ENCODE results near the gene PROKR2.

The PROKR2 gene

GRCh38 chr20:5331340-5331739 lies 14.6 kb upstream of the PROKR2 start:
- Histone ChIP-seq H3K9ac (ENCODE audit: low read length) (no peak overlapping the region), H3K36me3 (ENCODE audit: insufficient read depth, low read length) (no peaks in the 10 kb centered on the region), H3K27ac (ENCODE audit: low read depth, low read length) (no peak overlapping the region), H3K27me3 (ENCODE audit: control insufficient read depth in 1 of 2, insufficient read depth in 2 of 2, low read length in 2 of 2) (no peaks in the 10 kb centered on the region), H3K4me3 (ENCODE audit: low read depth in 1 of 2, low read length in 2 of 2) (no peak overlapping the region), H3K4me1 (ENCODE audit: insufficient read depth, low read length) (no peaks in the 10 kb centered on the region), H3K9me3 (ENCODE audit: low read length) (no peaks in the 10 kb centered on the region)

GRCh38 chr20:5328268-5328667 lies 11.5 kb upstream of the PROKR2 start:
- H3K9me3 ChIP-seq (ENCODE audit: low read length) = no peaks in the 10 kb centered on the region
- no peak overlapping the region for H3K9ac ChIP-seq (ENCODE audit: low read length)
- H3K27ac ChIP-seq (ENCODE audit: low read depth, low read length) = no peak overlapping the region
- H3K4me1 ChIP-seq (ENCODE audit: insufficient read depth, low read length) = no peaks in the 10 kb centered on the region
- no peaks in the 10 kb centered on the region for H3K27me3 ChIP-seq (ENCODE audit: control insufficient read depth in 1 of 2, insufficient read depth in 2 of 2, low read length in 2 of 2)
- no peak overlapping the region for H3K4me3 ChIP-seq (ENCODE audit: low read depth in 1 of 2, low read length in 2 of 2)
- no peaks in the 10 kb centered on the region for H3K36me3 ChIP-seq (ENCODE audit: insufficient read depth, low read length)

DNA sequence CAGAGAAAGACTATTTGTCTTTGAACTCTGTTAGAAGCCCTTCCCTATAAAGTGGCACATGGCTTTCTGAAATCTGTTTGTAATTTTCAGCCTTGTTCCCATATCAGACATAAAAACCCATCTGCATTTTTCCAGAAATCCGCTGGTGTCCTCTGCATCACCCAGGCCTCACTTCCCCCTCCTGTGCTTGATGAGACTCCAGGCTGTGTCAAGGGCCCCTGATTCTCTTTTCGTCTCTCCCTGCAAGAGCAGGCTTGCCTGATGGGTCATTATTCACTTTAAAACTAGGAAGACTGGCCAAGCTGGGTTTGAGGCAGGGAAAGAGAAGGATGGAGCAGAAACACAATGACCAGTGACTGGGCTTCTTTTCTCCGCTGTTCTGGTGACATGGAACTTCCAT lies 10.6 kb upstream of the PROKR2 start:
- Histone ChIP-seq H3K27me3 (ENCODE audit: control insufficient read depth in 1 of 2, insufficient read depth in 2 of 2, low read length in 2 of 2) (no peaks in the 10 kb centered on the region), H3K4me3 (ENCODE audit: low read depth in 1 of 2, low read length in 2 of 2) (no peak overlapping the region), H3K9ac (ENCODE audit: low read length) (no peak overlapping the region), H3K4me1 (ENCODE audit: insufficient read depth, low read length) (no peaks in the 10 kb centered on the region), H3K36me3 (ENCODE audit: insufficient read depth, low read length) (no peaks in the 10 kb centered on the region), H3K9me3 (ENCODE audit: low read length) (no peaks in the 10 kb centered on the region), H3K27ac (ENCODE audit: low read depth, low read length) (no peak overlapping the region)

GRCh38 chr20:5315807-5316187 lies 957 bp downstream of the PROKR2 start:
- no peaks in the 10 kb centered on the region for H3K9me3 ChIP-seq (ENCODE audit: low read length)
- no peak overlapping the region for H3K9ac ChIP-seq (ENCODE audit: low read length)
- peaks cover 0 to 17% of the 10 kb centered on the region in 2 donors for H3K27me3 ChIP-seq (ENCODE audit: control insufficient read depth in 1 of 2, insufficient read depth in 2 of 2, low read length in 2 of 2)
- no peak overlapping the region for H3K4me3 ChIP-seq (ENCODE audit: low read depth in 1 of 2, low read length in 2 of 2)
- H3K4me1 ChIP-seq (ENCODE audit: insufficient read depth, low read length) = no peaks in the 10 kb centered on the region
- no peak overlapping the region for H3K27ac ChIP-seq (ENCODE audit: low read depth, low read length)
- H3K36me3 ChIP-seq (ENCODE audit: insufficient read depth, low read length) = no peaks in the 10 kb centered on the region

GRCh38 chr20:5313916-5314315 lies 2.8 kb downstream of the PROKR2 start:
- Histone ChIP-seq H3K9ac (ENCODE audit: low read length) (no peak overlapping the region), H3K4me1 (ENCODE audit: insufficient read depth, low read length) (no peaks in the 10 kb centered on the region), H3K36me3 (ENCODE audit: insufficient read depth, low read length) (no peaks in the 10 kb centered on the region), H3K9me3 (ENCODE audit: low read length) (no peaks in the 10 kb centered on the region), H3K27me3 (ENCODE audit: control insufficient read depth in 1 of 2, insufficient read depth in 2 of 2, low read length in 2 of 2) (peaks cover 0 to 17% of the 10 kb centered on the region in 2 donors), H3K4me3 (ENCODE audit: low read depth in 1 of 2, low read length in 2 of 2) (no peak overlapping the region), H3K27ac (ENCODE audit: low read depth, low read length) (no peak overlapping the region)

DNA sequence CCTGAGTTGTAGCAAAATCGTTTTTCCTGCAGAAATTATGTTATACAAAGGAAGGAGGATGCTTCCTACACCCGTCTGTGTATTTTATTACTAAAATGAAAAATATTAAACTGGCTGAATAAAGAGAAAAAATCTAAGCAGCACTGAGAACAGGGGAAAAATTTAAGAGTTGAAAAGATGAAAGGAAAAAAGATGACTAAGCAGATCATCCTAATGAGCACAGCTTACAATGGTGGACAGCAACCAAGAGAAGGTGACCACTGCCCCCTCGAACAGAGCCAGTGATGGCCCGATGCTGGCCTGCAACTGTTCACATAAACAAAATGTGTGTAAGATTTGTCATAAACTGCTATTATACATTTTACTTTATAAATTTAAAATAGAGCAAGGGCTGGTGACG lies 4.2 kb downstream of the PROKR2 start:
- no peaks in the 10 kb centered on the region for H3K4me1 ChIP-seq (ENCODE audit: insufficient read depth, low read length)
- H3K36me3 ChIP-seq (ENCODE audit: insufficient read depth, low read length) = no peaks in the 10 kb centered on the region
- H3K9me3 ChIP-seq (ENCODE audit: low read length) = no peaks in the 10 kb centered on the region
- no peak overlapping the region for H3K27ac ChIP-seq (ENCODE audit: low read depth, low read length)
- no peak overlapping the region for H3K9ac ChIP-seq (ENCODE audit: low read length)
- H3K4me3 ChIP-seq (ENCODE audit: low read depth in 1 of 2, low read length in 2 of 2) = no peak overlapping the region
- H3K27me3 ChIP-seq (ENCODE audit: control insufficient read depth in 1 of 2, insufficient read depth in 2 of 2, low read length in 2 of 2) = peaks cover 0 to 17% of the 10 kb centered on the region in 2 donors

DNA sequence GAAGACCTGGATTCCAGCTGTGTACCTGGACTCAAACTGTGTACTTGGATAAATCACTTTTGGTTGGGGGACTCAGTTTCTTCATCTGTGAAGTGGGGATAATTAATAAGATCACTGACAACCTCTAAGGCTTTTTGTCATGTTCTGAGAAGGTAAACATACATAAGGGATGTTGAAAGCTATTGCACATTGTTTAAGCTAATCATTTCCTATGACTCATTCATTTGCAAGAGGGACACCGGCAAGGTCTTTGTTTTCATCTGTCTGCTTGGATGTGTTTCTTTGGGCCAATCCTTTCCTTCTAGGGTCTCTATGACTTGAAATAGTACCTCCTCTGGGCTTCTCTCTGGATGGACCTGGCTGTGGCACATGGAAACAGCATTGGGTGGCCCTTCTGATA lies 6.8 kb downstream of the PROKR2 start:
- H3K27ac ChIP-seq (ENCODE audit: low read depth, low read length) = no peak overlapping the region
- no peak overlapping the region for H3K9ac ChIP-seq (ENCODE audit: low read length)
- no peaks in the 10 kb centered on the region for H3K36me3 ChIP-seq (ENCODE audit: insufficient read depth, low read length)
- no peak overlapping the region for H3K4me3 ChIP-seq (ENCODE audit: low read depth in 1 of 2, low read length in 2 of 2)
- no peaks in the 10 kb centered on the region for H3K27me3 ChIP-seq (ENCODE audit: control insufficient read depth in 1 of 2, insufficient read depth in 2 of 2, low read length in 2 of 2)
- H3K4me1 ChIP-seq (ENCODE audit: insufficient read depth, low read length) = no peaks in the 10 kb centered on the region
- no peaks in the 10 kb centered on the region for H3K9me3 ChIP-seq (ENCODE audit: low read length)

DNA sequence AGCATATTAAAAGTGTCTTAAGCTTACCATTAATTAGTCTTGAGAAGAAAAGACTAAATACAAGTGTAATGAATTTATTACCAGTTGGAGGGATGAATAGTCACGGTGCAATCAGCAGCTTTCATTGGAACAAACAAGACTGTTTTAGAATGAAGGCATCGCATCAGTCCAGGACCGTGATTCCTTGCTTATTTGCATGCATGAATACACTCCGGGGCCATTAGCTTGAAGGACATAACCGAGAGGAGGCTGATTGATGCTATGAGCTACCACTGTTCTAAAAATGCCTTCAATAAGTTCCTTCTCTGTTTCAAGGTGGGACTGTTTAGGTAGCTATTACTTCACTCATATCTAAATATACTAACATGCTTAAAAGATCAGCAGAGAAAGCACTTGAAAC lies 17.9 kb downstream of the PROKR2 start:
- Histone ChIP-seq H3K27ac (ENCODE audit: low read depth, low read length) (no peak overlapping the region), H3K4me3 (ENCODE audit: low read depth in 1 of 2, low read length in 2 of 2) (no peak overlapping the region), H3K36me3 (ENCODE audit: insufficient read depth, low read length) (no peaks in the 10 kb centered on the region), H3K9ac (ENCODE audit: low read length) (no peak overlapping the region), H3K4me1 (ENCODE audit: insufficient read depth, low read length) (no peaks in the 10 kb centered on the region), H3K27me3 (ENCODE audit: control insufficient read depth in 1 of 2, insufficient read depth in 2 of 2, low read length in 2 of 2) (no peaks in the 10 kb centered on the region), H3K9me3 (ENCODE audit: low read length) (no peaks in the 10 kb centered on the region)

GRCh38 chr20:5297280-5298004 lies 19.3 kb downstream of the PROKR2 start:
- H3K4me1 ChIP-seq (ENCODE audit: insufficient read depth, low read length) = no peaks in the 10 kb centered on the region
- H3K27ac ChIP-seq (ENCODE audit: low read depth, low read length) = no peak overlapping the region

DNA sequence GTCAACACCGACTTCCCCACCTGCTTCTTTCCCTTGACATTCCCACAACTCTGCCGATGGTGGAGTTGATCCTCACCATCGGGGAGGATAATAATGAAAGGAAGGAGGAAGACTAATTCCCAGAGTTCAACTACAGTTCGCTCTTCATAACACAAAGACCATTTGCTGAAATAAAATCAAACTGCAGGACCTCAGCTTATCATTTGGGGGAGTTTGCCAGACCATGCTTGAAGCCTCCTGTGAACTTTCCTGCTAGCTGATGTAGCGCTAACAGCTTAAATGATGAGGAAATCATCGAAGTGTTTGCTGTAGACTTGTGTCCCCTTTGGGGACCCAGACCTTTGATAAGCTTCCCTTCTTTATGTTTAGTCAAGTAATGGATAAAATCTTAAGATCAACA lies 26.2 kb downstream of the PROKR2 start:
- H3K4me1 ChIP-seq (ENCODE audit: insufficient read depth, low read length) = no peaks in the 10 kb centered on the region
- H3K27ac ChIP-seq (ENCODE audit: low read depth, low read length) = no peak overlapping the region
- no peaks in the 10 kb centered on the region for H3K9me3 ChIP-seq (ENCODE audit: low read length)
- no peaks in the 10 kb centered on the region for H3K27me3 ChIP-seq (ENCODE audit: control insufficient read depth in 1 of 2, insufficient read depth in 2 of 2, low read length in 2 of 2)
- H3K9ac ChIP-seq (ENCODE audit: low read length) = no peak overlapping the region
- H3K36me3 ChIP-seq (ENCODE audit: insufficient read depth, low read length) = no peaks in the 10 kb centered on the region
- no peak overlapping the region for H3K4me3 ChIP-seq (ENCODE audit: low read depth in 1 of 2, low read length in 2 of 2)

More at GRCh38 chr20:5297280-5298004, 19.3 kb downstream of the PROKR2 start:
- H3K4me3 ChIP-seq (ENCODE audit: low read depth in 1 of 2, low read length in 2 of 2) = no peak overlapping the region
- H3K36me3 ChIP-seq (ENCODE audit: insufficient read depth, low read length) = no peaks in the 10 kb centered on the region
- no peaks in the 10 kb centered on the region for H3K27me3 ChIP-seq (ENCODE audit: control insufficient read depth in 1 of 2, insufficient read depth in 2 of 2, low read length in 2 of 2)
- no peaks in the 10 kb centered on the region for H3K9me3 ChIP-seq (ENCODE audit: low read length)
- H3K9ac ChIP-seq (ENCODE audit: low read length) = no peak overlapping the region

DNA sequence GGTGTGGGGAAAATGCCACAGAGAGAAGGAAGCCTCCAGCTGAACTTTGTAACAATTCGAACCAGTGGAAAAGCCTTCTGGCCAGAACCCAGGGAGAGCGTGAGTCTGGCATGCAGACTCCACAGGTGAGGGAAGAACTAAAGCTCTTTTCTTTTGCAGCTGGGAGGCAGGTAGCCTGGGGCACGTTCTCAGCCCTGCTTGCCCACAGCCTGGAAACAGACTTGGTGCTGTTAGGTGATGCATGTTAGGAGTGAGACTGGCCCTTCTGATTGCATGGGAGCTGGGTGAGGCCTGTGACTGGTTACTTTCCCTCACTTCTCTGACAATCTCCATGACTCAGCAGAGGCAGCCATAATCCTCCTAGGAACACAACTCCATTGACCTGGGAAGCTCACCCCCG lies 34.2 kb downstream of the PROKR2 start:
- Histone ChIP-seq H3K36me3 (ENCODE audit: insufficient read depth, low read length) (no peaks in the 10 kb centered on the region), H3K27ac (ENCODE audit: low read depth, low read length) (no peak overlapping the region), H3K4me3 (ENCODE audit: low read depth in 1 of 2, low read length in 2 of 2) (no peak overlapping the region), H3K4me1 (ENCODE audit: insufficient read depth, low read length) (no peaks in the 10 kb centered on the region), H3K9me3 (ENCODE audit: low read length) (no peaks in the 10 kb centered on the region), H3K9ac (ENCODE audit: low read length) (no peak overlapping the region), H3K27me3 (ENCODE audit: control insufficient read depth in 1 of 2, insufficient read depth in 2 of 2, low read length in 2 of 2) (no peaks in the 10 kb centered on the region)

DNA sequence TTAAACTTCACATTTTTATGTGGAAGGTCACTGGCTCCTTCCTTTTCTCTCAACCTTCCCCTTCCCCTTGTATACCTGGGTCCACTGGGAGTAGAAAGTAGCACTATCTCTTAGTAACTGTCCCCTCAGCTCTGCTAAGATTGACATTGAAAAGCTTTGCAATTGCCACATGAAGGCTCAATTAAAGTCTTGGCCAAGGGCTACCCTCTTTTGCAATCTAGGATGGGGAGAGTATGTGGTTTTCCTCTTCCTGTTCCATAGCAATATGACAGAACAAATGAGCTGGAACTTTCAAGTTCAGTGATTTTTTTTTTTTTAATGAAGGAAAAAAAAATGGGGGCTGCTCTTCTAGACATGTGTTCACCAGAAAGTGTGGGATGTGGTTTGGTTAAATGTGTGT lies 37.1 kb downstream of the PROKR2 start:
- Histone ChIP-seq H3K27me3 (ENCODE audit: control insufficient read depth in 1 of 2, insufficient read depth in 2 of 2, low read length in 2 of 2) (no peaks in the 10 kb centered on the region), H3K36me3 (ENCODE audit: insufficient read depth, low read length) (no peaks in the 10 kb centered on the region), H3K9me3 (ENCODE audit: low read length) (no peaks in the 10 kb centered on the region), H3K9ac (ENCODE audit: low read length) (no peak overlapping the region), H3K4me3 (ENCODE audit: low read depth in 1 of 2, low read length in 2 of 2) (no peak overlapping the region), H3K4me1 (ENCODE audit: insufficient read depth, low read length) (no peaks in the 10 kb centered on the region), H3K27ac (ENCODE audit: low read depth, low read length) (no peak overlapping the region)
